Osteocyte (in vitro differentiated cells): ENCODE results near the gene TBX2. TPM values are rescaled to one million over a fixed set of nuclear protein-coding genes. Genes with fewer than 3 reads are reported as not detected.

Experiments used
- DNase-seq: peaks from one replicate; pipeline ENCODE4 v3.0.0; 2021; ENCODE audit warnings: mixed read lengths; ENCODE audit not compliant: unreplicated experiment; ENCODE audit errors: extremely low spot score
- H3K27ac Mint-ChIP-seq: one replicate; pipeline ENCODE4 v1.8.0; 2021; ENCODE audit warnings: mild to moderate bottlenecking, mixed read lengths; ENCODE audit not compliant: unreplicated experiment
- H3K27me3 Mint-ChIP-seq: one replicate; pipeline ENCODE4 v1.8.0; 2021; ENCODE audit warnings: mixed read lengths; ENCODE audit not compliant: unreplicated experiment
- H3K36me3 Mint-ChIP-seq: one replicate; pipeline ENCODE4 v1.8.0; 2021; ENCODE audit warnings: mixed read lengths; ENCODE audit not compliant: unreplicated experiment
- H3K4me1 Mint-ChIP-seq: one replicate; pipeline ENCODE4 v1.8.0; 2021; ENCODE audit warnings: mixed read lengths; ENCODE audit not compliant: unreplicated experiment
- H3K4me3 Mint-ChIP-seq: one replicate; pipeline ENCODE4 v1.8.0; 2021; ENCODE audit warnings: mild to moderate bottlenecking, moderate library complexity, mixed read lengths; ENCODE audit not compliant: unreplicated experiment
- H3K9me3 Mint-ChIP-seq: one replicate; pipeline ENCODE4 v1.8.0; 2021; ENCODE audit warnings: mixed read lengths; ENCODE audit not compliant: unreplicated experiment
- CTCF ChIP-seq: fragments of 200-600 bp; sonication (generic); IDR thresholded peaks from 2 replicates; pipeline ENCODE4 v1.5.0; 2021; ENCODE audit warnings: antibody characterized with exemption, mild to moderate bottlenecking, moderate library complexity
- total RNA-seq: library from RNA; stranded (reverse); gene quantifications from 2 replicates; pipeline ENCODE4 v1.2.1, GENCODE V29; 2021

TBX2 gene
- total RNA-seq, 1 donor from 2014 or later: 25.9 TPM

GRCh38 chr17:61395409-61395982 lies 4.1 kb upstream of the TBX2 start:
- Mint-ChIP-seq H3K36me3 (peaks cover 2% of the 10 kb centered on the region), H3K27me3 (no peaks in the 10 kb centered on the region), H3K27ac (no peak overlapping the region)

DNA sequence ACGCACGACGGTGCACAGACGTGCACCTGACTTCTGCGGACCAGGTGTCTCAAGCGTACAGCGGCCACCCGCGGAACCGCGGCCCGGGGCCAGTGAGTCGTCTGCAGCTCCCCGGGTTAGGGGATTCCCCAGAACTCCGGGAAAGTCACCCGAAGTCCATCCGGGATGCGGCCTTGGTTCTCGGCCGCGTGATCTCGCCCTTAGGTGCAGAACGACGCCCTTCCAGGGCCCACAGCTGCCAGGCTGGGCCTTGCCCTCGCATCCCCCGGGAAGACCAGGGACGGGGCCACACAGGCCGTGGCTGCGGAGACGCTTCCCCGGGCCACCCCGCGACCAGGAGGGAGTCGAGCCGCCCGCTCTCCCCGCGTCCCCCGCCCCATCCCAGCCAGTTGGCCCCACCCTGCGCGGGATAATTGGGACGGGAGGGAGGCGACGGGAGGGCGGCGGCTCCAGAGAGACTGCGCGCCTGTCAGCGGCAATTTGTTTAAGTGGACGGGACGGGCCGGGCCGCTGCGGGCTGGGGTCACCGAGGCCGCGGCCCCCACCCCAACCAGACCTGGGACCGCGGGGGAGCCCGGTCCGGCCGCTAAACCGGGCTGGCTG lies 3.6 kb upstream of the TBX2 start:
- H3K9me3 Mint-ChIP-seq: no peaks in the 10 kb centered on the region
- H3K36me3 Mint-ChIP-seq: peaks cover 2% of the 10 kb centered on the region
- H3K27ac Mint-ChIP-seq: no peak overlapping the region
- TF ChIP-seq CTCF: no peak
- no peak for DNase-seq
- H3K4me3 Mint-ChIP-seq: no peak overlapping the region
- H3K4me1 Mint-ChIP-seq: peaks cover 15% of the 10 kb centered on the region
- no peaks in the 10 kb centered on the region for H3K27me3 Mint-ChIP-seq

More at GRCh38 chr17:61395409-61395982, 4.1 kb upstream of the TBX2 start:
- no peak for TF ChIP-seq CTCF
- peaks cover 13% of the 10 kb centered on the region for H3K4me1 Mint-ChIP-seq
- H3K9me3 Mint-ChIP-seq: no peaks in the 10 kb centered on the region
- no peak for DNase-seq
- H3K4me3 Mint-ChIP-seq: peak overlapping the region; percentile 50

DNA sequence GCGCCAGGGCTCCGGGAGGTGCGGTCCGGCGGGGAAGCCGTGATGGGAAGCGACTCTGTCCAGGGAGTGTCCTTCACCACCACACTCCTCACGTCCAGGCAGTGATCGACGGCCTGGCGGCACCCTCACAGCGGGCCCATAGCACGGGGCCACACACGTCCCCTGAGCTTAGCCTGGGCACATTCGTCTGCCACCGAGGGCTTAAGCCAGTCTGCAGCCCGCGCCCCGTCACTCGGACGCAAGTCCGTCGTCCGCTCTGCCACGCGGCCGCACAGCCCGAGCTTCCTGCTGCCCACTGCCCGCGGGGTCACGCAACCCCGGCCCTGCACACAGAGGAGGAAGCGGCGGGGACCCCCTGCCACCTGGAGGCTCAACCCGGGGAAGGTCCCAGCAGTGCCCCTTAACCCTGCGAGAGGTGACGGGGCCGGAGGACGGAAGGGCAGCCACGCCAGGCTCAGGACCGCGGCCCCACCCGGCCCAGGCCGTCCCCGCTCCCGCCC lies 3.0 kb upstream of the TBX2 start:
- Mint-ChIP-seq H3K27me3 (no peaks in the 10 kb centered on the region), H3K36me3 (peaks cover 4% of the 10 kb centered on the region), H3K4me3 (no peak overlapping the region), H3K4me1 (peaks cover 21% of the 10 kb centered on the region), H3K9me3 (no peaks in the 10 kb centered on the region), H3K27ac (no peak overlapping the region)
- no peak for DNase-seq
- TF ChIP-seq CTCF: no peak

GRCh38 chr17:61397086-61397842 lies 2.4 kb upstream of the TBX2 start:
- Mint-ChIP-seq H3K9me3 (no peaks in the 10 kb centered on the region), H3K27me3 (no peaks in the 10 kb centered on the region), H3K27ac (no peak overlapping the region), H3K36me3 (peaks cover 2% of the 10 kb centered on the region), H3K4me3 (peak overlapping the region; percentile 80), H3K4me1 (peaks cover 23% of the 10 kb centered on the region)
- TF ChIP-seq CTCF: no peak
- DNase-seq: no peak

- peaks cover 35% of the 10 kb centered on the region for H3K4me1 Mint-ChIP-seq
- H3K27me3 Mint-ChIP-seq: no peaks in the 10 kb centered on the region
- peak overlapping the region; percentile 63 for H3K27ac Mint-ChIP-seq
- H3K36me3 Mint-ChIP-seq: peaks cover 9% of the 10 kb centered on the region
- no peak for DNase-seq
- H3K4me3 Mint-ChIP-seq: peak overlapping the region; percentile 80
- TF ChIP-seq CTCF: no peak
- no peaks in the 10 kb centered on the region for H3K9me3 Mint-ChIP-seq
Observed at GRCh38 chr17:61398721-61399130, 917 bp upstream of the TBX2 start.
